IPS-18a (cell line): ENCODE measurements around the gene SLC66A2.

Experiments used
- H3K27ac ChIP-seq: one replicate; pipeline ENCODE4 v1.5.1; 2013; ENCODE audit warnings: low read length
- H3K27me3 ChIP-seq: one replicate; pipeline ENCODE4 v1.6.1; 2013; ENCODE audit warnings: mild to moderate bottlenecking, low read length; ENCODE audit not compliant: control insufficient read depth, insufficient read depth
- H3K36me3 ChIP-seq: one replicate; pipeline ENCODE4 v1.6.1; 2013; ENCODE audit warnings: low read depth, low read length; ENCODE audit not compliant: control insufficient read depth
- H3K4me1 ChIP-seq: one replicate; pipeline ENCODE4 v1.6.1; 2013; ENCODE audit warnings: low read depth, low read length; ENCODE audit not compliant: control insufficient read depth
- H3K4me3 ChIP-seq: one replicate; pipeline ENCODE4 v1.5.1; 2013; ENCODE audit warnings: low read length
- H3K9ac ChIP-seq: one replicate; pipeline ENCODE4 v1.6.1; 2013; ENCODE audit warnings: mild to moderate bottlenecking, low read length, moderate library complexity
- H3K9me3 ChIP-seq: one replicate; pipeline ENCODE4 v1.6.1; 2013; ENCODE audit warnings: low read depth, low read length; ENCODE audit not compliant: control insufficient read depth

The SLC66A2 gene

GRCh38 chr18:79983253-79983652 is 31.8 kb upstream of the SLC66A2 start:
- peaks cover 5% of the 10 kb centered on the region for H3K4me1 ChIP-seq

DNA sequence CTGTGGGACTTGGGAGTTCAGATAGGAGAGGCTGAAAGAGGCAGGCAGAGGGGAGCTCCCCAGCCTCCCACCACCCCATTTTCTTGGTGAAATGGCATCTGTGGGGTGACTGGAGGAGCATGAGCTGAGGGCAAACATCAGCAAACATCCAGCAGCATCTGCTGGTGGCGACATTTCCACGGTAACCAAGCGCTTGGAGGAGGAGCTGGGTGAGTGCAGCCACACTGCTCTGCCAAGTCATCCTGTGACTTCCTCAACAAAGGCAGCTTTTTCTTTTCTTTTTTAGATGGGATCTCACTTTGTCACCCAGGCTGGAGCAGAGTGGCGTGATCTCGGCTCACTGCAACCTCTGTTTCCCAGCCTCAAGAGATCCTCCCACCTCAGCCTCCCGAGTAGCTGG is 31.3 kb upstream of the SLC66A2 start:
- H3K27ac ChIP-seq = no peak overlapping the region
- H3K36me3 ChIP-seq = peaks cover 15% of the 10 kb centered on the region

More at GRCh38 chr18:79983253-79983652, 31.8 kb upstream of the SLC66A2 start:
- H3K27ac ChIP-seq = no peak overlapping the region
- H3K9ac ChIP-seq = no peak overlapping the region
- H3K9me3 ChIP-seq = no peaks in the 10 kb centered on the region
- peaks cover 15% of the 10 kb centered on the region for H3K36me3 ChIP-seq
- no peaks in the 10 kb centered on the region for H3K27me3 ChIP-seq
- H3K4me3 ChIP-seq = no peak overlapping the region

DNA sequence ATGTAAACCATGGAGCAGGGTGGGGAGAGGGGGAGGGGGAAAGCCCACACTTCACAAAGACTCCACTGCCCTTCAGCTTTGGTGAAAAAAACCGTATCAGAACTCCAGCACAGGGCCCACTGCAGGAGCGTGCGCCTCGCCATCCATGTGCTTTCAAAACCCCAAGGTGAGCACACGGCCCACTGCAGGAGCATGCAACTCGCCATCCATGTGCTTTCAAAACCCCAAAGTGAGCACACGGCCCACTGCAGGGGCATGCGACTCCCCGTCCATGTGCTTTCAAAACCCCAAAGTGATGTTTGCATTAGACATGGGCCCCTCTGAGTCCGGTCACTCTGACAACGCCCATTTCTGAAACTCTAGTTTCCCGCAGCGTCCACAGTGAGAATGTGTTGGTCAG is 29.1 kb upstream of the SLC66A2 start:
- Histone ChIP-seq H3K36me3 (peaks cover 19% of the 10 kb centered on the region), H3K27me3 (no peaks in the 10 kb centered on the region), H3K9ac (no peak overlapping the region), H3K4me1 (no peaks in the 10 kb centered on the region), H3K4me3 (no peak overlapping the region), H3K9me3 (no peaks in the 10 kb centered on the region), H3K27ac (no peak overlapping the region)

More for the DNA sequence above, 31.3 kb upstream of the SLC66A2 start:
- H3K9ac ChIP-seq = no peak overlapping the region
- no peak overlapping the region for H3K4me3 ChIP-seq
- H3K9me3 ChIP-seq = no peaks in the 10 kb centered on the region
- peaks cover 5% of the 10 kb centered on the region for H3K4me1 ChIP-seq
- H3K27me3 ChIP-seq = no peaks in the 10 kb centered on the region

- no peak overlapping the region for H3K27ac ChIP-seq
- H3K9ac ChIP-seq = no peak overlapping the region
- H3K27me3 ChIP-seq = no peaks in the 10 kb centered on the region
- no peak overlapping the region for H3K4me3 ChIP-seq
- H3K4me1 ChIP-seq = no peaks in the 10 kb centered on the region
- peaks cover 13% of the 10 kb centered on the region for H3K36me3 ChIP-seq
- H3K9me3 ChIP-seq = no peaks in the 10 kb centered on the region
These were observed 28.4 kb upstream of the SLC66A2 start for GRCh38 chr18:79979843-79980242.

DNA sequence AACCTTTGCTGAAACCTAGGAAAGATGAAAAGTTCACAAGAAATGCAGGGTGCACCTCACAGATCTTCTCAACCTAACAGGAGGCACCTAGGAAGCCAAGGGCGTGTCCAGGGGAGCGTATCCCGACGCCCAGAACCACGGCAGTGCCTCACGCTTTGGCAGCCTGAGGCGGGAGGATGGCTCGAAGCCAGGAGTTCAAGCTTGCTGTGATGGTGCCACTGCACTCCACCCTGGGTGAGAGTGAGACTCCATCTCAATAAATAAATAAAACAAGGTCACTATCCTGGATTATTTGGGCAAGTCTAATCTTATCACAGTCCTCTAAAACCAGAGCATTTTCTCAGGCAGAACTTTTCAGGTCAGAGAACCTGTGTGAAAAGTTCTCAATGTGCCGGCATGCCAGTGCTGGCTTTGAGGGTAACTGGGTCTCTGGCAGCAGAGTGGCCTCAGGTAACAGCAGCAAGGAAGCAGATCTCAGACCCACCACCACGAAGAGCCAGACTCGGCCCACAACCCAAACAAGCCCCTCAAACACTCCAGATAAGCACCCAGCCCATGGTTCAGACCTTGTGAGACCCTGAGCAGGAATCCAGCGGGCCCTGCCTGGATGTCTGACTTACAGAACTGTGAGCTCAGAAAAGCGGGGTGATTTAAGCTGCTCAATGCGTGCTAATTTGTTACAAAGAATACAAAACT is 24.7 kb upstream of the SLC66A2 start:
- H3K9me3 ChIP-seq = no peaks in the 10 kb centered on the region
- no peak overlapping the region for H3K27ac ChIP-seq
- no peak overlapping the region for H3K9ac ChIP-seq
- H3K27me3 ChIP-seq = no peaks in the 10 kb centered on the region
- no peaks in the 10 kb centered on the region for H3K4me1 ChIP-seq
- H3K36me3 ChIP-seq = peaks cover 29% of the 10 kb centered on the region
- H3K4me3 ChIP-seq = no peak overlapping the region

GRCh38 chr18:79975043-79975442 is 23.6 kb upstream of the SLC66A2 start:
- H3K27ac ChIP-seq = no peak overlapping the region
- H3K9me3 ChIP-seq = no peaks in the 10 kb centered on the region
- peaks cover 38% of the 10 kb centered on the region for H3K36me3 ChIP-seq
- H3K27me3 ChIP-seq = no peaks in the 10 kb centered on the region
- H3K9ac ChIP-seq = no peak overlapping the region
- no peak overlapping the region for H3K4me3 ChIP-seq
- no peaks in the 10 kb centered on the region for H3K4me1 ChIP-seq

DNA sequence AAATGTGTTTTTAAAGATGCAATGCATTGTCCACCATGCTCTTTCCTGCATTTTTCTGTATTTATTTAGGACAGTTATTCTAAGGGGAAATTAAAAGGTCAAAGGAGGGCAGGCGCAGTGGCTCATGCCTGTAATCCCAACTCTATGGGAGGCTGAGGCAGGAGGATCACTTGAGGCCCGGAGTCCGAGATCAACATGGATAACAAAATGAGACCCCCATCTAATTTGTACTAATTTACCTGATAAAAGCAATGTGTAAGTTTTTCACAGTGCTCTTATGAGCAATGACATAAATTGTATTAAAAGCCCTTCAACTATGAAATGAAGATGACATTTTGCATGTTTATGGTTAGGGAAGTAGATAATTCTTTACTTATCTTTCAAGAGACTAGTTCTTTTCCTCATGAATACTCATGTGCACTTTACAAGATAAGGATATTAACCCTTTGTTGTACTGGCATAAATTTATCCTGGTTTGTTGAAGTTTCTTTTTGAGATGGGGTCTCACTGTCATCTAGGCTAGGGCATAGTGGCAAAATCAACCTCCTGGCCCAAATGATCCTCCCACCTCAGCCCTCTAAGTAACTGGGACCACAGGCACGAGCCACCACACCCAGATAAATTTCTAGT is 22.7 kb upstream of the SLC66A2 start:
- Histone ChIP-seq H3K27ac (no peak overlapping the region), H3K9ac (no peak overlapping the region), H3K9me3 (no peaks in the 10 kb centered on the region), H3K36me3 (peaks cover 39% of the 10 kb centered on the region), H3K4me3 (no peak overlapping the region), H3K27me3 (no peaks in the 10 kb centered on the region), H3K4me1 (no peaks in the 10 kb centered on the region)

GRCh38 chr18:79973517-79973916 is 22.1 kb upstream of the SLC66A2 start:
- no peak overlapping the region for H3K27ac ChIP-seq
- peaks cover 39% of the 10 kb centered on the region for H3K36me3 ChIP-seq
- H3K9me3 ChIP-seq = no peaks in the 10 kb centered on the region
- H3K4me3 ChIP-seq = no peak overlapping the region
- no peak overlapping the region for H3K9ac ChIP-seq
- no peaks in the 10 kb centered on the region for H3K4me1 ChIP-seq
- no peaks in the 10 kb centered on the region for H3K27me3 ChIP-seq

- H3K27ac ChIP-seq = no peak overlapping the region
- H3K4me3 ChIP-seq = no peak overlapping the region
- H3K9me3 ChIP-seq = no peaks in the 10 kb centered on the region
- H3K4me1 ChIP-seq = no peaks in the 10 kb centered on the region
- no peak overlapping the region for H3K9ac ChIP-seq
- H3K36me3 ChIP-seq = peaks cover 39% of the 10 kb centered on the region
- no peaks in the 10 kb centered on the region for H3K27me3 ChIP-seq
These were observed 21.3 kb upstream of the SLC66A2 start for GRCh38 chr18:79972720-79973119.

DNA sequence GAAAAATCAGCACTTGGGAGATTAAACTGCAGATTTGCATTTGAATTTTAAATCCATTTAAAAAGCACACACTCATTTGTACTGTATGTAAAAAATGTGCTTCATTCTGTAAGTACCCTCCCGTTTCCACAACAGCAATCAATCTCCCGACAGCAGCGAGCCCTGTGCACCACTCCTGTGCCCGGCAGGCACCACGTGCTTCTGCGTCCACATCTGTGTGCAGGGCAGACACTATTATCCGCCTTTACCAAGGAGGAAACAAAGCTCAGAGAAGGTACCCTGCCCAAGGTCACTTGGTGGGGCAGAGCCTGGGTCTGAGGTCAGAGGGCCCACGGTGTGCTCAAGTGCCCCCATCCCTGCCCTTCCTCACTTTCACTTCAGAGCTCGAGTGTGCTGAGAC is 20.5 kb upstream of the SLC66A2 start:
- H3K36me3 ChIP-seq = peaks cover 39% of the 10 kb centered on the region

DNA sequence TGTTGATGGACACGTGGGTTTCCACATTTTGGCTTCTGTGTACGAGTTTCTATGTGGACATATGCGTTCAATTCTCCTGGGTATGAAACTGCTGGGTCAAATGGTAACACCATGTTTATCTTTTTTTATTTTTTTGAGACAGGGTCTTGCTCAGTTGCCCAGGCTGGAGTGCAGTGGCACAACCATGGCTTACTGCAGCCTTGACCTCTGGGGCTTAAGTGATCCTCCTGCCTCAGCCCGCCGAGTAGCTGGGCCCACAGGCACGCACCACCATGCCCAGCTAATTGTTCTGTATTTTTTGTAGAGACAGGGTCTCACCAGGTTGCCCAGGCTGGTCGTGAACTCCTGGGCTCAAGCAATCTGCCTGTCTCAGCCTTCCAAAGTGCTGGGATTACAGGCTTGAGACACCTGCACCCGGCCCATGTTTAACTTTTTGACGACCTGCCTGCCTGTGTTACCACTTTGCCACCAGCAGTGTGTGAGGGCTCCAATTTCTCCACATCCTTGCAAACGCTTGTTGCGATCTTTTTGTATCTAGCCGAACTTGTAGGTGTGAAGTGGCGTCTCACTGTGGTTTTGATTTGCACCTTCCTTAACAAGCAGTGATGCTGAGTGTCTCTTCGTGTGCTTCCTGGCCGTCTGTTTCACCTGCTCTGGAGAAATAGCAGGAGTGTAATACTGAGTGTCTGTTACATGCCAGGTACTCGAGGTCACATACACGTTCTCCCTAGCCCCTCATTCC is 19.9 kb upstream of the SLC66A2 start:
- H3K9me3 ChIP-seq = no peaks in the 10 kb centered on the region
- peaks cover 36% of the 10 kb centered on the region for H3K36me3 ChIP-seq
- no peak overlapping the region for H3K27ac ChIP-seq
- H3K4me3 ChIP-seq = no peak overlapping the region
- no peaks in the 10 kb centered on the region for H3K4me1 ChIP-seq
- no peaks in the 10 kb centered on the region for H3K27me3 ChIP-seq
- no peak overlapping the region for H3K9ac ChIP-seq

More for the DNA sequence above, 20.5 kb upstream of the SLC66A2 start:
- H3K4me1 ChIP-seq = no peaks in the 10 kb centered on the region
- H3K27ac ChIP-seq = no peak overlapping the region
- no peak overlapping the region for H3K9ac ChIP-seq
- no peaks in the 10 kb centered on the region for H3K9me3 ChIP-seq
- H3K4me3 ChIP-seq = no peak overlapping the region
- H3K27me3 ChIP-seq = no peaks in the 10 kb centered on the region
